Choroid plexus epithelial cell (primary cell): ENCODE data around the gene ABCB1.

Experiments used
- DNase-seq: peaks from one replicate; pipeline ENCODE4 v3.0.0-alpha.2; 2010; ENCODE audit warnings: low read depth
- H3K4me3 ChIP-seq: 2 replicates; pipeline ENCODE4 v1.5.1; 2011; ENCODE audit warnings: low read depth, mild to moderate bottlenecking, control low read depth, low read length, moderate library complexity
- CTCF ChIP-seq: conservative IDR thresholded peaks from 2 replicates; pipeline ENCODE4 v1.5.1; 2011; ENCODE audit warnings: low read depth, mild to moderate bottlenecking, control low read depth, inconsistent platforms, low read length, moderate library complexity

ABCB1 gene

DNA sequence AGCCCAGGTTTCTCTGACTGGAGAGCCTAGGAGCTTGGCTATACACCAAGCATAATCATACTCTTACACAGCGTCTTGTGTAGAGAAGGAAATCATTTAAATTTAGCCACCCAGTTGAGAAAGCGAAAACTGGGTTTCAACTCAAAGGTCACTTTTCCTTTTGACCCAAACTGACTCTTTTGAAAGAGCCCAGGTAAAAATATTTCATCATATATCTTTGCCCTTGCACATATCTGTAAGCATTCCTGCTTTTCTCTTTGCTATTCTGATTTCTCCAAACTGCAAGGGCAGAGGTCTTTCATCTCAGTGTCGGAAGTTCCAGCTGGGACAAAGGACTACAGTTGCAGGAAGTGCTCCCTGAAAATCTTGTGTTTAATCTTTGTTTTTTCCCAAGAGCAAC, 103.2 kb downstream of the ABCB1 start:
- no peak for DNase-seq
- H3K4me3 ChIP-seq: no peak overlapping the region
- TF ChIP-seq CTCF: no peak

- DNase-seq: no peak
- TF ChIP-seq CTCF: no peak
- no peak overlapping the region for H3K4me3 ChIP-seq
These were observed 105.3 kb downstream of the ABCB1 start for GRCh38 chr7:87495366-87495765.

GRCh38 chr7:87494454-87494853, 106.2 kb downstream of the ABCB1 start:
- no peak for TF ChIP-seq CTCF
- H3K4me3 ChIP-seq: no peak overlapping the region
- DNase-seq: no peak

DNA sequence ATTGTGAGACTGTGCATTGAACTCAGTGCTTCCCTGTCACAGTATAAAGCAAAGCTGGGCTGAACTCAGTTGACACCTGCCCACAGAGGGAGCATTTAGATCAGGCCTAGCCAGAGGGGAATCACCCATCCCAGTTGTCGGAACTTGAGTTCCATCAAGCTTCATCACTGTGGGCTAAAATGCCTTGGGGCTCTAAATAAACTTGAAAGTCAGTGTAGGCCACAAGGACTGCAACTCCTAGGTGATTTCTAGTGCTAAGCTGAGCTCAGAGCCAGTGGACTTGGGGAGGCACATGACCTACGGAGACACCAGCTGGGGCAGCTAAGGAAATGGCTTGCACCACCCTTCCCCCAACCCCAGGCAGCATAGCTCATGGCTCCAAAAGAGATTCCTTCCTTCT, 117.6 kb downstream of the ABCB1 start:
- TF ChIP-seq CTCF: no peak
- DNase-seq: no peak

DNA sequence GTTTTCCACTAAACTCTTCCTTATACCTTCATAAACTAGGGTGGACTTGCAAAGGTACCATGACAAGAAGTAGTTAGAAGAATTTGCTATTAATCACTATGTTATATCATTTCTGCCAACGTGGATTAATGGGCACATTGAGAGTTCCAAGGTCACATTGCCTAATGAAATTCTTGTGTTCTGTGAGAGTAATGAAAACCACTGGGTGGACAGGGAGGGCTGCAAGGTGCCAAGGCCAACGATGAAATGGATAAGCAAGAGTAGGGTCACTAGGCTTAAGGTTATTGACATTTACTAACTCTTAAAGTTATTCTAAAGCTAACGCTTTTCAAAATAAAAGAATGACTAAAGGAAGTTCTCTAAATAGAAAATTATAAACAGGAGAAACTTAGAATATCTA, 118.6 kb downstream of the ABCB1 start:
- H3K4me3 ChIP-seq: no peak overlapping the region
- TF ChIP-seq CTCF: no peak
- DNase-seq: no peak

More for the DNA sequence above, 117.6 kb downstream of the ABCB1 start:
- no peak overlapping the region for H3K4me3 ChIP-seq

DNA sequence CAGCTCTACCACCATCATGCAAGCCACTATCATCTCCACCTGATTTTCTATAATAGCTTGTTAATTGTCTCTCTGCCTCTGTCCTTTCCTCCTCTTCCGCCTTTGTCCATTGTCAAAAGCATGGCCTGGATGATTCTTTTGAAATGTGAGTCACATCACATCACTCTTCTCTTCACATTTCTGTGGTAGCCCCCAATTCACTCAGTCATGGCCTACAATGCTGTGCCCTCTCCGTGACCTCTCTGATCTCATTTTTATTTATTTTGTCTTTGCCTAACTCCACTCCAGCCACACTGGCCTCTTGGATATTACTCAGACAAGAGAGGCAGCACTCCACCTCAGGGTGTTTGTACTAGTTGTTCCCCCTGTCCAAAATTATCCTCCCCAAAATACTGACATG, 120.3 kb downstream of the ABCB1 start:
- no peak for DNase-seq
- TF ChIP-seq CTCF: no peak
- H3K4me3 ChIP-seq: no peak overlapping the region

GRCh38 chr7:87479951-87480350, 120.7 kb downstream of the ABCB1 start:
- no peak for DNase-seq
- TF ChIP-seq CTCF: no peak
- H3K4me3 ChIP-seq: no peak overlapping the region
